ENCODE measurements around the gene SMCHD1. TPM values are rescaled to one million over a fixed set of nuclear protein-coding genes. Genes with fewer than 3 reads are reported as not detected.

Gene SMCHD1
- total RNA-seq, 1 experiment from 2014 or later, result 48.6 TPM

- no peaks in the 10 kb centered on the region for H3K27me3 ChIP-seq (ENCODE audit: insufficient read depth, low read length)
- intact Hi-C loops (cut with micrococcal nuclease), result no loop called here
Observed at GRCh38 chr18:2845172-2845571, 189.6 kb downstream of the SMCHD1 start.

More at GRCh38 chr18:2845172-2845571, 189.6 kb downstream of the SMCHD1 start:
- H3K27ac ChIP-seq (ENCODE audit: low read depth, low read length), result no peak overlapping the region
- H3K4me1 ChIP-seq (ENCODE audit: control insufficient read depth in 1 of 2, insufficient read depth in 2 of 2, low read length in 2 of 2), result peaks cover 0 to 8% of the 10 kb centered on the region in 2 experiments; a peak in 1 of 4 replicates
- H3K79me2 ChIP-seq (ENCODE audit: insufficient read depth, low read length), result no peaks in the 10 kb centered on the region
- ChIA-PET POLR2A (no interaction called here), RAD21 (ENCODE audit: low non-redundant PET in 1 of 2, low total read pairs in 2 of 2, uncharacterized antibody in 2 of 2, unreplicated experiment in 2 of 2) (no interaction called here), CTCF (no interaction called here)
- BruUV-seq (replicated peaks), result no TSS peak
- TF ChIP-seq SIN3A (IDR thresholded peaks at IDR 0.05; ENCODE audit: low read depth) (no peak), ATF3 (IDR thresholded peaks at IDR 0.05) (no peak), EZH2 (IDR thresholded peaks at IDR 0.05) (no peak)
- TF ChIP-seq, protein P1, sequence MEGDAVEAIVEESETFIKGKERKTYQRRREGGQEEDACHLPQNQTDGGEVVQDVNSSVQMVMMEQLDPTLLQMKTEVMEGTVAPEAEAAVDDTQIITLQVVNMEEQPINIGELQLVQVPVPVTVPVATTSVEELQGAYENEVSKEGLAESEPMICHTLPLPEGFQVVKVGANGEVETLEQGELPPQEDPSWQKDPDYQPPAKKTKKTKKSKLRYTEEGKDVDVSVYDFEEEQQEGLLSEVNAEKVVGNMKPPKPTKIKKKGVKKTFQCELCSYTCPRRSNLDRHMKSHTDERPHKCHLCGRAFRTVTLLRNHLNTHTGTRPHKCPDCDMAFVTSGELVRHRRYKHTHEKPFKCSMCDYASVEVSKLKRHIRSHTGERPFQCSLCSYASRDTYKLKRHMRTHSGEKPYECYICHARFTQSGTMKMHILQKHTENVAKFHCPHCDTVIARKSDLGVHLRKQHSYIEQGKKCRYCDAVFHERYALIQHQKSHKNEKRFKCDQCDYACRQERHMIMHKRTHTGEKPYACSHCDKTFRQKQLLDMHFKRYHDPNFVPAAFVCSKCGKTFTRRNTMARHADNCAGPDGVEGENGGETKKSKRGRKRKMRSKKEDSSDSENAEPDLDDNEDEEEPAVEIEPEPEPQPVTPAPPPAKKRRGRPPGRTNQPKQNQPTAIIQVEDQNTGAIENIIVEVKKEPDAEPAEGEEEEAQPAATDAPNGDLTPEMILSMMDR (IDR thresholded peaks at IDR 0.05 in 2 of 3, conservative IDR thresholded peaks at IDR 0.05 in 1 of 3; ENCODE audit: borderline replicate concordance in 1 of 3, insufficient read depth in 1 of 3, low read depth in 2 of 3, low read length in 2 of 3), result no peak
- H3K9me3 ChIP-seq (ENCODE audit: control insufficient read depth in 1 of 2, insufficient read depth in 1 of 2, low read depth in 1 of 2, low read length in 2 of 2), result no peaks in the 10 kb centered on the region
- H3K4me2 ChIP-seq (ENCODE audit: low read length), result no peak overlapping the region
- no peak overlapping the region for H2AFZ ChIP-seq (ENCODE audit: low read depth, low read length, poor library complexity, severe bottlenecking)
- no peak for ATAC-seq
- H4K20me1 ChIP-seq (ENCODE audit: insufficient read depth), result no peaks in the 10 kb centered on the region
- no peaks in the 10 kb centered on the region for H3K9me2 ChIP-seq (ENCODE audit: insufficient read depth)
- H3K4me3 ChIP-seq (replicated peaks in 1 of 2; ENCODE audit: low read depth in 1 of 2, low read length in 2 of 2), result no peak overlapping the region
- no peak for DNase-seq (ENCODE audit: low read depth, low spot score)
- H3K9ac ChIP-seq (ENCODE audit: low read length), result no peak overlapping the region
- H3K36me3 ChIP-seq (ENCODE audit: control insufficient read depth in 1 of 2, insufficient read depth in 2 of 2, low read length in 2 of 2), result no peaks in the 10 kb centered on the region
